H1 (cell line): Measurements from ENCODE around the gene DNASE1. TPM values are rescaled to one million over a fixed set of nuclear protein-coding genes. Genes with fewer than 3 reads are reported as not detected.

Experiments
- CTCF ChIA-PET: fragments of 300-600 bp; sonication (Branson Sonifier 250); formaldehyde crosslinking; loops from one replicate; lab custom pipeline; 2021; ENCODE audit not compliant: partially characterized antibody; lab: Charles Lee
- POLR2A ChIA-PET: fragments of 300-600 bp; sonication (Branson Sonifier 250); formaldehyde crosslinking; loops from one replicate; lab custom pipeline; 2021; ENCODE audit warnings: inconsistent platforms; ENCODE audit not compliant: partially characterized antibody; lab: Charles Lee
- DNase-seq, 2 experiments: peaks; one replicate each; pipeline versions ENCODE4 v3.0.0 to v3.0.0-alpha.2; 2010 to 2022; ENCODE audit warnings: low spot score in 2 of 2, low read depth in 1 of 2, mixed read lengths in 1 of 2
- FAIRE-seq: peaks from 2 replicates; lab custom pipeline; 2011; peaks lifted over from hg19 to GRCh38; lab: Jason Lieb, UNC
- H2AFZ ChIP-seq: 2 replicates; pipeline ENCODE4 v1.8.1; 2012; ENCODE audit warnings: low read length, inconsistent platforms
- H2AK5ac ChIP-seq: 2 replicates; pipeline ENCODE4 v1.6.1; 2013; ENCODE audit warnings: low read depth, low read length
- H2BK120ac ChIP-seq: replicated peaks from 2 replicates; pipeline ENCODE3; 2013; ENCODE audit warnings: low read depth, low read length, inconsistent platforms
- H2BK12ac ChIP-seq: 2 replicates; pipeline ENCODE4 v1.6.1; 2013; ENCODE audit warnings: low read depth, low read length
- H2BK15ac ChIP-seq: 2 replicates; pipeline ENCODE4 v1.6.1; 2013; ENCODE audit warnings: low read length
- H2BK20ac ChIP-seq: 2 replicates; pipeline ENCODE4 v1.6.1; 2013; ENCODE audit warnings: low read length
- H2BK5ac ChIP-seq: 2 replicates; pipeline ENCODE4 v1.6.1; 2013; ENCODE audit warnings: low read depth, low read length
- H3K14ac ChIP-seq: 2 replicates; pipeline ENCODE4 v1.6.1; 2013; ENCODE audit warnings: inconsistent platforms; ENCODE audit not compliant: insufficient read length
- H3K18ac ChIP-seq: 2 replicates; pipeline ENCODE4 v1.6.1; 2013; ENCODE audit warnings: low read length; ENCODE audit errors: extremely low read depth
- H3K23ac ChIP-seq: 2 replicates; pipeline ENCODE4 v1.6.1; 2013; ENCODE audit warnings: inconsistent platforms; ENCODE audit not compliant: insufficient read length
- H3K23me2 ChIP-seq: 2 replicates; pipeline ENCODE4 v1.6.1; 2013; ENCODE audit warnings: low read depth, low read length
- H3K27ac ChIP-seq: 2 replicates; pipeline ENCODE4 v1.6.1; 2011; ENCODE audit warnings: low read depth, low read length, inconsistent platforms
- H3K27me3 ChIP-seq, 4 experiments: replicated peaks in 1 of 4; 1 replicate in 1 of 4; 2 replicates in 3 of 4; pipeline versions ENCODE4 v1.6.1 to v1.8.1; 2011 to 2013; ENCODE audit warnings: low read length in 3 of 4, mild to moderate bottlenecking in 3 of 4, inconsistent platforms in 2 of 4, mixed read lengths in 2 of 4, moderate library complexity in 1 of 4; ENCODE audit not compliant: control insufficient read depth in 3 of 4, insufficient read depth in 3 of 4; ENCODE audit errors: extremely low read depth in 1 of 4
- H3K36me3 ChIP-seq, 4 experiments: 2 replicates each; pipeline versions ENCODE4 v1.6.1 to v1.8.1; 2011 to 2013; ENCODE audit warnings: mild to moderate bottlenecking in 4 of 4, low read length in 3 of 4, moderate library complexity in 2 of 4, control low read depth in 1 of 4, inconsistent platforms in 1 of 4; ENCODE audit not compliant: insufficient read depth in 4 of 4, control insufficient read depth in 2 of 4
- H3K4ac ChIP-seq: replicated peaks from 2 replicates; pipeline ENCODE3; 2013; ENCODE audit warnings: low read length, low read depth, mixed read lengths, inconsistent platforms; ENCODE audit not compliant: insufficient read length
- H3K4me1 ChIP-seq, 4 experiments: replicated peaks in 1 of 4; 1 replicate in 1 of 4; 2 replicates in 3 of 4; pipeline versions ENCODE4 v1.6.1 to v1.8.1; 2011 to 2013; ENCODE audit warnings: low read length in 3 of 4, inconsistent platforms in 2 of 4, mixed read lengths in 1 of 4; ENCODE audit not compliant: insufficient read depth in 4 of 4, control insufficient read depth in 3 of 4
- H3K4me2 ChIP-seq, 2 experiments: 2 replicates each; pipeline versions ENCODE4 v1.6.1 to v1.8.1; 2011 to 2013; ENCODE audit warnings: low read depth in 2 of 2, low read length in 2 of 2, control low read depth in 1 of 2, inconsistent platforms in 1 of 2, mild to moderate bottlenecking in 1 of 2; ENCODE audit not compliant: insufficient read depth in 1 of 2
- H3K4me3 ChIP-seq, 4 experiments: fragments of 200-600, 300-600 bp in 1 of 4; sonication (generic), shearing (Covaris generic), sonication (Bioruptor Twin) in 1 of 4; 2 replicates each; pipeline versions ENCODE4 v1.5.1 to v1.8.1; 2011 to 2016; ENCODE audit warnings: low read length in 4 of 4, low read depth in 3 of 4, control low read depth in 2 of 4, inconsistent platforms in 2 of 4, mild to moderate bottlenecking in 2 of 4, mixed read lengths in 1 of 4, moderate library complexity in 1 of 4; ENCODE audit not compliant: insufficient read depth in 2 of 4; ENCODE audit errors: extremely low read depth in 1 of 4
- H3K56ac ChIP-seq: replicated peaks from 2 replicates; pipeline ENCODE3; 2013; ENCODE audit warnings: low read depth, mild to moderate bottlenecking, mixed read lengths, low read length, inconsistent platforms; ENCODE audit not compliant: insufficient read length
- H3K79me1 ChIP-seq: 2 replicates; pipeline ENCODE4 v1.6.1; 2013; ENCODE audit warnings: low read depth, low read length, control low read depth
- H3K79me2 ChIP-seq, 2 experiments: 2 replicates each; pipeline versions ENCODE4 v1.6.1 to v1.8.1; 2012 to 2013; ENCODE audit warnings: low read length in 2 of 2, mild to moderate bottlenecking in 2 of 2, inconsistent platforms in 1 of 2; ENCODE audit not compliant: insufficient read depth in 2 of 2, control insufficient read depth in 1 of 2
- H3K9ac ChIP-seq, 4 experiments: replicated peaks in 1 of 4; 1 replicate in 1 of 4; 2 replicates in 3 of 4; pipeline versions ENCODE4 v1.6.1 to v1.8.1; 2011 to 2013; ENCODE audit warnings: low read depth in 3 of 4, low read length in 3 of 4, control low read depth in 2 of 4, mild to moderate bottlenecking in 2 of 4, moderate library complexity in 2 of 4, inconsistent platforms in 1 of 4; ENCODE audit errors: extremely low read depth in 1 of 4
- H3K9me3 ChIP-seq, 2 experiments: 2 replicates each; pipeline versions ENCODE4 v1.6.1 to v1.8.1; 2012 to 2013; ENCODE audit warnings: mild to moderate bottlenecking in 2 of 2, moderate library complexity in 2 of 2, control low read depth in 1 of 2, inconsistent platforms in 1 of 2, low read depth in 1 of 2, low read length in 1 of 2, mixed read lengths in 1 of 2; ENCODE audit not compliant: insufficient read depth in 2 of 2
- H4K20me1 ChIP-seq, 2 experiments: replicated peaks in 1 of 2; 2 replicates each; pipeline versions ENCODE3 to v1.8.1; 2011 to 2013; ENCODE audit warnings: inconsistent platforms in 2 of 2, low read length in 2 of 2, mild to moderate bottlenecking in 1 of 2; ENCODE audit not compliant: insufficient read depth in 2 of 2, control insufficient read depth in 1 of 2
- H4K5ac ChIP-seq: 2 replicates; pipeline ENCODE4 v1.6.1; 2013; ENCODE audit warnings: low read length, low read depth, mixed read lengths, inconsistent platforms; ENCODE audit not compliant: insufficient read length
- H4K8ac ChIP-seq: 2 replicates; pipeline ENCODE4 v1.8.0; 2013; ENCODE audit warnings: mild to moderate bottlenecking, moderate library complexity, low read length, inconsistent platforms; ENCODE audit not compliant: insufficient read depth; ENCODE audit errors: extremely low read depth
- H4K91ac ChIP-seq: replicated peaks from 2 replicates; pipeline ENCODE3; 2013; ENCODE audit warnings: low read length, mixed read lengths, inconsistent platforms; ENCODE audit not compliant: insufficient read length
- CBX8 ChIP-seq: fragments of 300-800, 300-1000 bp; sonication (generic); IDR thresholded peaks from 2 replicates; pipeline ENCODE4 v1.7.1; 2016; ENCODE audit warnings: low read depth, low read length, borderline replicate concordance
- CTCF ChIP-seq, 3 experiments: IDR thresholded peaks; 1 replicate in 2 of 3; 2 replicates in 1 of 3; pipeline versions ENCODE4 v1.5.1 to v1.6.1; 2011; ENCODE audit warnings: low read length in 3 of 3, mild to moderate bottlenecking in 3 of 3, inconsistent platforms in 2 of 3, low read depth in 1 of 3, moderate library complexity in 1 of 3; ENCODE audit not compliant: insufficient read depth in 1 of 3; ENCODE audit errors: control extremely low read depth in 1 of 3
- FOSL1 ChIP-seq: IDR thresholded peaks from 2 replicates; pipeline ENCODE4 v1.6.1; 2011; ENCODE audit warnings: mild to moderate bottlenecking, low read depth, low read length, moderate library complexity; ENCODE audit not compliant: insufficient read depth
- KDM5A ChIP-seq: fragments of 200-600 bp; IDR thresholded peaks from 2 replicates; pipeline ENCODE4 v1.7.1; 2012; ENCODE audit warnings: mild to moderate bottlenecking, low read length, inconsistent platforms, mixed read lengths
- POLR2AphosphoS5 ChIP-seq: IDR thresholded peaks from 2 replicates; pipeline ENCODE4 v1.6.1; 2011; ENCODE audit warnings: low read depth, low read length
- RAD21 ChIP-seq, 2 experiments: IDR thresholded peaks in 1 of 2; conservative IDR thresholded peaks in 1 of 2; 2 replicates each; pipeline ENCODE4 v1.6.1; 2011; ENCODE audit warnings: low read depth in 2 of 2, low read length in 2 of 2, improper control_type of control experiment in 1 of 2, inconsistent platforms in 1 of 2, mild to moderate bottlenecking in 1 of 2, moderate library complexity in 1 of 2
- SUZ12 ChIP-seq: fragments of 200-600 bp; sonication (generic); IDR thresholded peaks from 2 replicates; pipeline ENCODE4 v1.6.1; 2012; ENCODE audit warnings: mild to moderate bottlenecking, inconsistent platforms, low read length, moderate library complexity, mixed read lengths
- TBP ChIP-seq: IDR thresholded peaks from 2 replicates; pipeline ENCODE4 v1.6.1; 2011; ENCODE audit warnings: low read depth, low read length, improper control_type of control experiment
- YY1 ChIP-seq: IDR thresholded peaks from 2 replicates; pipeline ENCODE4 v1.6.1; 2011; ENCODE audit warnings: low read depth, mild to moderate bottlenecking, low read length
- WGBS, 2 experiments: shearing (Covaris generic) in 1 of 2; methylation state at CpG; one replicate each; pipeline versions ENCODE4 v1.1.6 to v1.1.7; 2013 to 2015; ENCODE audit warnings: low lambda C conversion rate in 2 of 2, mixed read lengths in 2 of 2, inconsistent platforms in 1 of 2, low coverage in 1 of 2, missing lambda C conversion rate in 1 of 2; ENCODE audit not compliant: insufficient replicate concordance in 2 of 2, insufficient coverage in 1 of 2, insufficient read length in 1 of 2; ENCODE audit errors: extremely low coverage in 1 of 2, missing lambda C conversion rate in 1 of 2; 5-methylcytosine and 5-hydroxymethylcytosine counted together
- polyA plus RNA-seq, 7 experiments: library from polyadenylated mRNA; depleted of rRNA in 3 of 7; stranded (reverse) in 5 of 7; unstranded in 2 of 7; fragments of >200 nt in 5 of 7; fragments of 200-250 nt in 2 of 7; gene quantifications; 1 replicate in 5 of 7; 2 replicates in 1 of 7; 4 replicates in 1 of 7; pipeline versions ENCODE4 v1.2.1 to v1.2.3, GENCODE V29; 2011 to 2013; ENCODE audit warnings: missing spikeins in 2 of 7, mixed read lengths in 2 of 7
- total RNA-seq: library from RNA; stranded (reverse); fragmentation: NEBNext Ultra II Directional; extraction: Animal tissue kit (Norgen Biotek cat#: 25700); gene quantifications from 2 replicates; pipeline ENCODE4 v1.2.1, GENCODE V29; 2021

DNASE1 gene
- total and polyA plus RNA-seq, 2 of the 8 experiments (the other 6 are each of a cell fraction or from before 2014, with no cell fraction given), result 11.5 to 16.7 TPM

GRCh38 chr16:3674513-3675295 is 20.2 kb downstream of the DNASE1 start:
- Histone ChIP-seq H2BK12ac (no peak overlapping the region), H3K27ac (no peak overlapping the region), H3K18ac (no peak overlapping the region), H3K79me2 (no peaks in the 10 kb centered on the region), H3K23me2 (no peaks in the 10 kb centered on the region), H4K20me1 (peaks cover 3 to 13% of the 10 kb centered on the region in 2 experiments), H4K91ac (no peak overlapping the region), H4K5ac (no peak overlapping the region), H3K79me1 (no peaks in the 10 kb centered on the region), H2AK5ac (no peak overlapping the region), H3K9ac (no peak overlapping the region), H3K4me3 (no peak overlapping the region), H3K27me3 (no peaks in the 10 kb centered on the region), H3K9me3 (no peaks in the 10 kb centered on the region), H4K8ac (peak overlapping the region; percentile 71; the same call in 1 of the 2 replicates), H2AFZ (no peak overlapping the region), H2BK20ac (no peak overlapping the region), H2BK15ac (no peak overlapping the region), H3K56ac (no peak overlapping the region), H2BK120ac (no peak overlapping the region), H2BK5ac (no peak overlapping the region), H3K36me3 (peaks cover 25 to 64% (median 56%) of the 10 kb centered on the region in 4 experiments), H3K23ac (no peak overlapping the region), H3K4me1 (no peaks in the 10 kb centered on the region), H3K4me2 (no peak overlapping the region), H3K4ac (no peak overlapping the region), H3K14ac (no peak overlapping the region)
- FAIRE-seq, result no peak
- no peak for DNase-seq
- ChIA-PET POLR2A (interaction anchor here (0.6 to 2.2 kb wide), 5 partner anchors 10 to 19 kb away, joined by 3 to 8 read pairs (median 4); no protein-coding TSS in a partner anchor), CTCF (interaction anchor here (0.6 to 3.6 kb wide), 16 partner anchors 8 to 601 kb away, joined by 3 to 17 read pairs (median 4); no protein-coding TSS in a partner anchor)
- WGBS, 2 experiments, result 93% methylated on average over 31 of the region's 34 CpGs; no CpG with 5 or more reads in 1 of the 2 experiments
- TF ChIP-seq CTCF (IDR thresholded peaks at IDR 0.05; ENCODE audit: control extremely low read depth in 1 of 3, insufficient read depth in 1 of 3, low read depth in 1 of 3, low read length in 3 of 3) (peak; percentile 27 to 39 (median 34); a peak in 3 of 4 replicates), CBX8 (no peak), KDM5A (no peak), POLR2AphosphoS5 (no peak), YY1 (no peak), TBP (no peak), FOSL1 (no peak), RAD21 (IDR thresholded peaks at IDR 0.05 in 1 of 2, conservative IDR thresholded peaks at IDR 0.05 in 1 of 2; ENCODE audit: low read depth in 2 of 2, low read length in 2 of 2) (peak; percentile 19 to 41; a peak in 3 of 4 replicates), SUZ12 (no peak)
